ENCODE measurements around the gene MAT1A. TPM values are rescaled to one million over a fixed set of nuclear protein-coding genes. Genes with fewer than 3 reads are reported as not detected.
"Not testable (repeated sequence)": the region's sequence is repeated elsewhere in the genome, so short reads cannot be mapped to it uniquely, and the experiment has no call there.

MAT1A gene
- total RNA-seq, 1 experiment from 2014 or later: 1.5 TPM

DNA sequence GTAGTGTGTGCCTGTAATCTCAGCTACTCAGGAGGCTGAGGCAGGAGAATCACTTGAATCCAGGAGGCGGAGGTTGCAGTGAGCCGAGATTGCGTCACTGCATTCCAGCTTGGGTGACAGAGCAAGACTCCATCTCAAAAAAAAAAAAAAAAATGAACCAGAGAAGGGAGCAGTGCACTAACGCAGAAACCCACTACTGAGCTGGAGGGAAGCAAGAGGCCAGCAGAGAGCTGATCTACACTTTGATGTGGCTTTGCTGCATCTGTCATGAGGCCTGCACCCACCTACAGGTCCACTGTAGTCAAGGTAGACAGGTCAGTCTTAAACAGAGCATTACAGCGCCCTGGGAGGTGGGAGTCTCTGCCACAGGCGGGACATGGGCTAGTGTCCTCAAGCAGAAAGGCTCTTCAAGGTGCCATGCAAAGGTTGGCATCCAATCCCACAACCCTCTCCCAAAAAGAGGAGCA lies 30.0 kb downstream of the MAT1A start:
- ChIA-PET POLR2A (interaction anchor here (0.6 kb wide), 1 partner anchor 142 kb away, joined by 5 read pairs; no protein-coding TSS in a partner anchor), CTCF (interaction anchor here (0.7 to 1.0 kb wide), 2 partner anchors 98 to 826 kb away, joined by 4 to 6 read pairs; no protein-coding TSS in a partner anchor)
- peaks cover 6% of the 10 kb centered on the region; the same call in 1 of the 2 replicates for H3K27me3 ChIP-seq (ENCODE audit: control insufficient read depth, insufficient read depth, low read length)
- no peaks in the 10 kb centered on the region for H3K9me3 ChIP-seq (ENCODE audit: control insufficient read depth, insufficient read depth, low read depth, low read length)
- BruUV-seq (replicated peaks): no TSS peak
- no peak for DNase-seq (ENCODE audit: low read depth, low spot score)
- H3K4me3 ChIP-seq (ENCODE audit: low read depth in 2 of 2, low read length in 2 of 2): no peak overlapping the region
- H3K4me1 ChIP-seq (ENCODE audit: control insufficient read depth, insufficient read depth, low read length): no peaks in the 10 kb centered on the region
- no peak overlapping the region for H3K27ac ChIP-seq (ENCODE audit: low read length)
- TF ChIP-seq, protein P1, sequence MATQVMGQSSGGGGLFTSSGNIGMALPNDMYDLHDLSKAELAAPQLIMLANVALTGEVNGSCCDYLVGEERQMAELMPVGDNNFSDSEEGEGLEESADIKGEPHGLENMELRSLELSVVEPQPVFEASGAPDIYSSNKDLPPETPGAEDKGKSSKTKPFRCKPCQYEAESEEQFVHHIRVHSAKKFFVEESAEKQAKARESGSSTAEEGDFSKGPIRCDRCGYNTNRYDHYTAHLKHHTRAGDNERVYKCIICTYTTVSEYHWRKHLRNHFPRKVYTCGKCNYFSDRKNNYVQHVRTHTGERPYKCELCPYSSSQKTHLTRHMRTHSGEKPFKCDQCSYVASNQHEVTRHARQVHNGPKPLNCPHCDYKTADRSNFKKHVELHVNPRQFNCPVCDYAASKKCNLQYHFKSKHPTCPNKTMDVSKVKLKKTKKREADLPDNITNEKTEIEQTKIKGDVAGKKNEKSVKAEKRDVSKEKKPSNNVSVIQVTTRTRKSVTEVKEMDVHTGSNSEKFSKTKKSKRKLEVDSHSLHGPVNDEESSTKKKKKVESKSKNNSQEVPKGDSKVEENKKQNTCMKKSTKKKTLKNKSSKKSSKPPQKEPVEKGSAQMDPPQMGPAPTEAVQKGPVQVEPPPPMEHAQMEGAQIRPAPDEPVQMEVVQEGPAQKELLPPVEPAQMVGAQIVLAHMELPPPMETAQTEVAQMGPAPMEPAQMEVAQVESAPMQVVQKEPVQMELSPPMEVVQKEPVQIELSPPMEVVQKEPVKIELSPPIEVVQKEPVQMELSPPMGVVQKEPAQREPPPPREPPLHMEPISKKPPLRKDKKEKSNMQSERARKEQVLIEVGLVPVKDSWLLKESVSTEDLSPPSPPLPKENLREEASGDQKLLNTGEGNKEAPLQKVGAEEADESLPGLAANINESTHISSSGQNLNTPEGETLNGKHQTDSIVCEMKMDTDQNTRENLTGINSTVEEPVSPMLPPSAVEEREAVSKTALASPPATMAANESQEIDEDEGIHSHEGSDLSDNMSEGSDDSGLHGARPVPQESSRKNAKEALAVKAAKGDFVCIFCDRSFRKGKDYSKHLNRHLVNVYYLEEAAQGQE (IDR thresholded peaks at IDR 0.05; ENCODE audit: insufficient read depth in 1 of 2, low read depth in 2 of 2, low read length in 1 of 2): no peak
- TF ChIP-seq POLR2AphosphoS5 (IDR thresholded peaks at IDR 0.05; ENCODE audit: low read depth, low read length): no peak
- TF ChIP-seq, protein P2, sequence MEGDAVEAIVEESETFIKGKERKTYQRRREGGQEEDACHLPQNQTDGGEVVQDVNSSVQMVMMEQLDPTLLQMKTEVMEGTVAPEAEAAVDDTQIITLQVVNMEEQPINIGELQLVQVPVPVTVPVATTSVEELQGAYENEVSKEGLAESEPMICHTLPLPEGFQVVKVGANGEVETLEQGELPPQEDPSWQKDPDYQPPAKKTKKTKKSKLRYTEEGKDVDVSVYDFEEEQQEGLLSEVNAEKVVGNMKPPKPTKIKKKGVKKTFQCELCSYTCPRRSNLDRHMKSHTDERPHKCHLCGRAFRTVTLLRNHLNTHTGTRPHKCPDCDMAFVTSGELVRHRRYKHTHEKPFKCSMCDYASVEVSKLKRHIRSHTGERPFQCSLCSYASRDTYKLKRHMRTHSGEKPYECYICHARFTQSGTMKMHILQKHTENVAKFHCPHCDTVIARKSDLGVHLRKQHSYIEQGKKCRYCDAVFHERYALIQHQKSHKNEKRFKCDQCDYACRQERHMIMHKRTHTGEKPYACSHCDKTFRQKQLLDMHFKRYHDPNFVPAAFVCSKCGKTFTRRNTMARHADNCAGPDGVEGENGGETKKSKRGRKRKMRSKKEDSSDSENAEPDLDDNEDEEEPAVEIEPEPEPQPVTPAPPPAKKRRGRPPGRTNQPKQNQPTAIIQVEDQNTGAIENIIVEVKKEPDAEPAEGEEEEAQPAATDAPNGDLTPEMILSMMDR (IDR thresholded peaks at IDR 0.05): no peak
- TF ChIP-seq TCF7L2 (IDR thresholded peaks at IDR 0.05; ENCODE audit: low read depth, low read length): no peak
- TF ChIP-seq SIN3A (IDR thresholded peaks at IDR 0.05; ENCODE audit: borderline replicate concordance, insufficient read depth, low read depth, low read length): no peak
- H3K36me3 ChIP-seq (ENCODE audit: control insufficient read depth, insufficient read depth, low read length): no peaks in the 10 kb centered on the region
- ATAC-seq: no peak
- intact Hi-C loops (cut with micrococcal nuclease; ENCODE audit: unreplicated experiment): no loop called here
- in situ Hi-C loops (cut with HindIII; ENCODE audit: low pct_unique_long_range_greater_than_20kb, low sequenced_read_pairs): no loop called here

DNA sequence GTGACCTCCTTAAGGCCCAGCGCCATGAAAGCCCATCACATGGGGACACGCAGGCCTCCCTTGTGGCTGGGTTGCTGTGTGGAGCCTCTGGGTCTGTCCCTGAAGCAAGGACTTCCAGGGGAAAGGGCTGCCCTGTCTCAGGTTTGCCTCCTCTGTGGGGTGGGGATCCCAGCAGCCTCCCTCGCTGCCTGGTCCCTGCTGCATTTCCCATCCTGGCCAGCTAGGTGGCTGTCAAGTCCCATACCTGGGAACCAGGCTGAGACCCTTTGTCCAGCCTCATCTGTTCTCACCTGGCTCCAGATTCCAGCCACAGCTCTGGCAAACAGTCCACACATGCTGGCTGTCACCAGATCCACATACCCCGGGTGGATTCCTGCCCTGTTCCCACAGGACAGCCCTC lies 32.7 kb downstream of the MAT1A start:
- H3K4me1 ChIP-seq (ENCODE audit: control insufficient read depth, insufficient read depth, low read length); POLR2A ChIA-PET; H3K36me3 ChIP-seq (ENCODE audit: control insufficient read depth, insufficient read depth, low read length); H3K4me3 ChIP-seq (ENCODE audit: low read depth in 2 of 2, low read length in 2 of 2); intact Hi-C loops (cut with micrococcal nuclease; ENCODE audit: unreplicated experiment); in situ Hi-C loops (cut with HindIII; ENCODE audit: low pct_unique_long_range_greater_than_20kb, low sequenced_read_pairs); H3K9me3 ChIP-seq (ENCODE audit: control insufficient read depth, insufficient read depth, low read depth, low read length); BruUV-seq (replicated peaks); H3K27ac ChIP-seq (ENCODE audit: low read length); H3K27me3 ChIP-seq (ENCODE audit: control insufficient read depth, insufficient read depth, low read length): not testable (repeated sequence)
- CTCF ChIA-PET: interaction anchor here (0.7 kb wide), 1 partner anchor 245 kb away, joined by 3 read pairs; no protein-coding TSS in a partner anchor
- peak; percentile 87 for ATAC-seq
- TF ChIP-seq, protein P2 (IDR thresholded peaks at IDR 0.05): peak; percentile 71
- DNase-seq (ENCODE audit: low read depth, low spot score): peak; percentile 10

DNA sequence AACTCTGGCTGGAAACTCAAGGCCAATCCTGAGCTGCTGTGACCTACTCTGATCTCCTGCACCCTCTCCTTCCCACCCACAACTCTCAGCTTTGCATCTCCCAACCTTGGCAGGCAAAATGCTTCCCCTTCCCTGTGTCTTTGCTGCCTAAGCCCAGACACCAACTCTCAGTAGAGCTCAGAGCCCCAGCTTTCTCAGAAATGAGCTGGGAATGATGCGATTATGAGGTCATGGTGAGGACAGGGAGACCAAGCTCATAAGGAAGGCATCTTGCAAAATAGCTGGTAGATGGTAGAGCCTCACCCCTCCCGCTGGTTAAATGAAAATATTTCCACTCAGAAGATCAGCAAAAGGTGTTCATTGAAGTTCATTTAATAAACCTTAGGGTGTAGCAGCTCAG lies 34.7 kb downstream of the MAT1A start:
- H3K27me3 ChIP-seq (ENCODE audit: control insufficient read depth, insufficient read depth, low read length); H3K27ac ChIP-seq (ENCODE audit: low read length); H3K4me3 ChIP-seq (ENCODE audit: low read depth in 2 of 2, low read length in 2 of 2); CTCF ChIA-PET; POLR2A ChIA-PET; in situ Hi-C loops (cut with HindIII; ENCODE audit: low pct_unique_long_range_greater_than_20kb, low sequenced_read_pairs); H3K9me3 ChIP-seq (ENCODE audit: control insufficient read depth, insufficient read depth, low read depth, low read length); H3K4me1 ChIP-seq (ENCODE audit: control insufficient read depth, insufficient read depth, low read length); DNase-seq (ENCODE audit: low read depth, low spot score); intact Hi-C loops (cut with micrococcal nuclease; ENCODE audit: unreplicated experiment); ATAC-seq; H3K36me3 ChIP-seq (ENCODE audit: control insufficient read depth, insufficient read depth, low read length); BruUV-seq (replicated peaks): not testable (repeated sequence)

DNA sequence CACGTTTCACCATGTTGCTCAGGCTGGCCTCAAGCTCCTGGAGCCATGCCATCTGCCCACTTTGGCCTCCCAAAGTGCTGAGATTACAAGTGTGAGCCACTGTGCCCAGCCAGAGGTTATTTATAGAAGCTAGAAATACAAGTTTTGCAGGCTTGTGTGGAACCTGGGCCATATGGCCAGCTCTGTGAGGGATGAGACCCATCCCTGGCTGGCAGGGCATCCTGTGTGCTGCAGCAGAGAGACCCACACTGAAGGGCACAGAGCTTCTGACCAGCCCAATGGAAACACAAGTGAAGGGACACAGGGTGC lies 35.5 kb downstream of the MAT1A start:
- intact Hi-C loops (cut with micrococcal nuclease; ENCODE audit: unreplicated experiment); H3K36me3 ChIP-seq (ENCODE audit: control insufficient read depth, insufficient read depth, low read length); POLR2A ChIA-PET; in situ Hi-C loops (cut with HindIII; ENCODE audit: low pct_unique_long_range_greater_than_20kb, low sequenced_read_pairs); H3K4me1 ChIP-seq (ENCODE audit: control insufficient read depth, insufficient read depth, low read length); CTCF ChIA-PET; DNase-seq (ENCODE audit: low read depth, low spot score); H3K27ac ChIP-seq (ENCODE audit: low read length); BruUV-seq (replicated peaks); ATAC-seq; H3K27me3 ChIP-seq (ENCODE audit: control insufficient read depth, insufficient read depth, low read length); H3K9me3 ChIP-seq (ENCODE audit: control insufficient read depth, insufficient read depth, low read depth, low read length); H3K4me3 ChIP-seq (ENCODE audit: low read depth in 2 of 2, low read length in 2 of 2): not testable (repeated sequence)

Measured in Panc1 (cell line).